ENCODE data around the gene PLCD4. TPM values are rescaled to one million over a fixed set of nuclear protein-coding genes. Genes with fewer than 3 reads are reported as not detected.

PLCD4 gene
- polyA plus RNA-seq, 2 of the 4 experiments (the other 2 are of a cell fraction), result 1.2 to 2.8 TPM

GRCh38 chr2:218663901-218664300 is 56.2 kb downstream of the PLCD4 start:
- Histone ChIP-seq H3K4me3 (no peak overlapping the region), H3K27ac (no peak overlapping the region), H3K9me3 (no peaks in the 10 kb centered on the region), H3K4me1 (peaks cover 7% of the 10 kb centered on the region; the same call in 2 of the 3 replicates), H3K4me2 (no peak overlapping the region)
- WGBS (ENCODE audit: missing lambda C conversion rate), result 98% methylated on average over 13 of the region's 15 CpGs
- no peak for DNase-seq (ENCODE audit: low read depth in 1 of 2, low spot score in 1 of 2)
- no peak for TF ChIP-seq PBX3 (IDR thresholded peaks at IDR 0.05)
- TF ChIP-seq NPAS2 (CRISPR knock-in tag; IDR thresholded peaks at IDR 0.05; ENCODE audit: borderline replicate concordance), result no peak
- no peak for TF ChIP-seq JUN (IDR thresholded peaks at IDR 0.05)
- no peak for TF ChIP-seq EP300 (IDR thresholded peaks at IDR 0.05)
- TF ChIP-seq RFX5 (IDR thresholded peaks at IDR 0.05), result no peak
- TF ChIP-seq REST (IDR thresholded peaks at IDR 0.05), result no peak
- TF ChIP-seq ATOH8 (CRISPR knock-in tag; IDR thresholded peaks at IDR 0.05; ENCODE audit: low read depth), result no peak
- ATAC-seq, result no peak
- FAIRE-seq, result no peak
- CTCF ChIA-PET, result interaction anchor here (1.0 to 2.4 kb wide), 3 partner anchors 24 to 184 kb away, joined by 3 to 9 read pairs (median 3); no protein-coding TSS in a partner anchor
- POLR2A ChIA-PET, result interaction anchor here (0.7 kb wide), 1 partner anchor 8 kb away, joined by 3 read pairs; the partner anchor contains the start of genes RNF25 and STK36

GRCh38 chr2:218664653-218665052 is 57.0 kb downstream of the PLCD4 start:
- 99% methylated on average over 7 of the region's 7 CpGs for WGBS (ENCODE audit: missing lambda C conversion rate)
- Histone ChIP-seq H3K4me3 (no peak overlapping the region), H3K9me3 (no peaks in the 10 kb centered on the region), H3K4me1 (peaks cover 7% of the 10 kb centered on the region; the same call in 2 of the 3 replicates), H3K27ac (no peak overlapping the region), H3K4me2 (no peak overlapping the region)
- POLR2A ChIA-PET, result no interaction called here
- no peak for TF ChIP-seq HDAC2 (IDR thresholded peaks at IDR 0.05)
- no peak for TF ChIP-seq EP300 (IDR thresholded peaks at IDR 0.05)
- TF ChIP-seq HOXB13 (CRISPR knock-in tag; IDR thresholded peaks at IDR 0.05; ENCODE audit: low read depth), result no peak
- TF ChIP-seq REST (IDR thresholded peaks at IDR 0.05), result no peak
- CTCF ChIA-PET, result interaction anchor here (0.9 to 2.4 kb wide), 3 partner anchors 23 to 188 kb away, joined by 3 to 9 read pairs (median 3); no protein-coding TSS in a partner anchor
- DNase-seq (ENCODE audit: low read depth in 1 of 2, low spot score in 1 of 2), result no peak
- no peak for FAIRE-seq
- no peak for ATAC-seq

GRCh38 chr2:218671097-218671653 is 63.5 kb downstream of the PLCD4 start:
- TF ChIP-seq RFX5 (IDR thresholded peaks at IDR 0.05), result 0 out of 2 replicates have a peak, but pooled peaks have one; percentile 1
- TF ChIP-seq GATA3 (IDR thresholded peaks at IDR 0.05; ENCODE audit: borderline replicate concordance), result no peak
- Histone ChIP-seq H3K4me2 (peak overlapping the region; percentile 97), H3K27ac (peak overlapping the region; percentile 84 to 90), H3K4me1 (peaks cover 11% of the 10 kb centered on the region; the same call in 2 of the 3 replicates), H3K9me3 (no peaks in the 10 kb centered on the region), H3K4me3 (peak overlapping the region; percentile 87)
- peak; percentile 16 to 17 for DNase-seq (ENCODE audit: low read depth in 1 of 2, low spot score in 1 of 2)
- ATAC-seq, result peak; percentile 57 to 62; a peak in 5 of 6 replicates
- CTCF ChIA-PET, result interaction anchor here (0.9 to 4.3 kb wide), 8 partner anchors 12 to 380 kb away, joined by 3 to 26 read pairs (median 9); partner anchors contain the start of genes BCS1L and ZNF142
- POLR2A ChIA-PET, result interaction anchor here (1.1 to 2.7 kb wide), 5 partner anchors 8 to 176 kb away, joined by 3 to 37 read pairs (median 3); partner anchors contain the start of genes BCS1L and ZNF142
- no peak for FAIRE-seq
- 45% methylated on average over 12 of the region's 12 CpGs for WGBS (ENCODE audit: missing lambda C conversion rate)

Data from A549 (cell line).